Esophagus (tissue), 2 donors: ENCODE results near the gene ARL2BP. TPM values are rescaled to one million over a fixed set of nuclear protein-coding genes. Genes with fewer than 3 reads are reported as not detected.
"Not testable (repeated sequence)": the region's sequence is repeated elsewhere in the genome, so short reads cannot be mapped to it uniquely, and the experiment has no call there.

Source experiments
- H3K27ac ChIP-seq, 2 donors: one replicate each; pipeline ENCODE4 v1.5.1; 2013; ENCODE audit warnings: low read depth in 2 of 2, mild to moderate bottlenecking in 2 of 2, inconsistent platforms in 1 of 2, low read length in 1 of 2, moderate library complexity in 1 of 2
- H3K27me3 ChIP-seq, 2 donors: one replicate each; pipeline ENCODE4 v1.6.1; 2013; ENCODE audit warnings: low read length in 2 of 2, control low read depth in 1 of 2, mild to moderate bottlenecking in 1 of 2; ENCODE audit not compliant: insufficient read depth in 2 of 2, control insufficient read depth in 1 of 2
- H3K36me3 ChIP-seq, 2 donors: one replicate each; pipeline ENCODE4 v1.6.1; 2013; ENCODE audit warnings: low read length in 1 of 2; ENCODE audit not compliant: control insufficient read depth in 2 of 2, insufficient read depth in 2 of 2
- H3K4me1 ChIP-seq, 2 donors: one replicate each; pipeline ENCODE4 v1.6.1; 2013; ENCODE audit warnings: low read length in 1 of 2; ENCODE audit not compliant: control insufficient read depth in 2 of 2, insufficient read depth in 2 of 2
- H3K4me3 ChIP-seq, 2 donors: one replicate each; pipeline ENCODE4 v1.5.1; 2013; ENCODE audit warnings: low read length in 2 of 2, mild to moderate bottlenecking in 2 of 2, low read depth in 1 of 2, moderate library complexity in 1 of 2
- H3K9me3 ChIP-seq, 2 donors: one replicate each; pipeline ENCODE4 v1.6.1; 2013; ENCODE audit warnings: mild to moderate bottlenecking in 2 of 2, low read depth in 1 of 2, low read length in 1 of 2, moderate library complexity in 1 of 2; ENCODE audit not compliant: control insufficient read depth in 2 of 2, insufficient read depth in 1 of 2
- WGBS, 2 donors: extraction: QIAGEN DNeasy Blood & Tissue Kit; methylation state at CpG; one replicate each; pipeline ENCODE4 v1.1.7; 2013; 5-methylcytosine and 5-hydroxymethylcytosine counted together
- polyA plus RNA-seq, 2 donors: library from polyadenylated mRNA; stranded (reverse); fragments of 200-250 nt; gene quantifications; one replicate each; pipeline ENCODE4 v1.2.3, GENCODE V29; 2013
- donor health status: healthy with polysubstance abuse.
- donor health status: Bipolar disorder and iron deficiency.

The ARL2BP gene
- polyA plus RNA-seq, result 10 to 100 TPM; 20.8 to 30.1 TPM

DNA sequence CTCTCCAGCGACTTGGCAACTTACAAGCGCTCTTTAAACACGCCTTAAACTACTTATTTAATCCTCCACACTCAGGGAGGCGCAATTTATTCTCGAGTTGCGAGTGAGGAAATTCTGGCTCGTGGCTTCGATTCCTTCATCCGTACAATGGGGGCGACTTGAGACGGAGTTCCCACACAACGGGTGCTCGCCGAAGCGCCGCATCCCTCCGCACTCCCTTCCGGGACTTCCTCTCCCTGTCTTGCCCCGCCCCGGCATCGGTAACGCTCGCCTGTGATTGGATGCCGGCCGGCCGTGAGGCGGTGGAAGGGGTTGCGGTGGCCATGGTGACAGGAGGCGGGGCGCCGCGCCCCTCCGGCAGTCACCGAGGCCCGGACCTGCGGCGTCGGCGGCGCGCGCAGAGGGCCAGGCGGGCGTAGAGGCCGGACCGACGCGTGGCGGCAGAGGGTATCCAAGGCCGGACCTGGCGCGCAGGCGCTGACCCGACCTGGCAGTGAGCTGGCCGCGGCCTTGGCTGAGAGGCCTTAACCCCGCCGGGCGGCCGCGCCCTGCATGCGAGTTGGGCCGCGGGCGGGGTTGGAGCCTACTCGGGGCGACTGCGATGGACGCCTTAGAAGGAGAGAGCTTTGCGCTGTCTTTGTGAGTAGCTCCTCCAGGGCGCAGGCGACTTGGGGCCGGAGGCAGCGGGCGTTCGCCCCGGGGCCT is at the start of gene ARL2BP:
Gene ARL2BP, plus strand, starts transcription at position 493 of the 705 bp plus-strand sequence. Its CDS starts 109 bp downstream, at position 602.
- Histone ChIP-seq H3K4me1 (no peaks in the 10 kb centered on the region), H3K4me3 (peak within 1 kb of the TSS; percentile 62 to 70), H3K27ac (peak within 1 kb of the TSS; percentile 95), H3K27me3 (no peaks in the 10 kb centered on the region), H3K36me3 (peaks cover 2 to 9% of the 10 kb centered on the region in 2 donors), H3K9me3 (no peaks in the 10 kb centered on the region)
- 0 to 1% methylated on average over 75 to 77 of the region's 77 CpGs for WGBS, 2 donors

DNA sequence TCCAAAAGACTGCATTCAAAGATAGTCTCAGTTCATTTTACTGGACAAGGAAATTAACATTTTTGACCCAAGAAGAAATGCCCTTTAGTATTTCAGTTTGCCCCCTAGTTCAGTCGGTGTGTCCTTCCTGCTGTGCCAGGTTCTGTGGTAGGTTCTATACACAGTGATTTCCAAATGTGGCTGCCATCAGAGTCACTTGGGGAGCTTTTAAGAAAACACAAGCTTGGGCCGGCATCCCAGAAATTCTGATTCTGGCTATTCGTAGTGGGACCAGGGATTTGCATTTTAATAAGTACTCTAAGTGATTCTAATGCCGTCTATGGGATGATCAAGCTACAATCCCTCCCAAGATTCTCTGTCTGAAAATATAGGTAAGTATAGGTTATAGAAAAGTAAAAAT is 48.8 kb upstream of the ARL2BP start:
- no peaks in the 10 kb centered on the region for H3K4me1 ChIP-seq
- 71 to 77% methylated on average over 4 of the region's 4 CpGs for WGBS, 2 donors
- H3K27ac ChIP-seq, result peak overlapping the region in 1 of 2 donors; percentile 1
- no peaks in the 10 kb centered on the region for H3K36me3 ChIP-seq
- H3K27me3 ChIP-seq, result no peaks in the 10 kb centered on the region
- no peaks in the 10 kb centered on the region for H3K9me3 ChIP-seq
- H3K4me3 ChIP-seq, result no peak overlapping the region

DNA sequence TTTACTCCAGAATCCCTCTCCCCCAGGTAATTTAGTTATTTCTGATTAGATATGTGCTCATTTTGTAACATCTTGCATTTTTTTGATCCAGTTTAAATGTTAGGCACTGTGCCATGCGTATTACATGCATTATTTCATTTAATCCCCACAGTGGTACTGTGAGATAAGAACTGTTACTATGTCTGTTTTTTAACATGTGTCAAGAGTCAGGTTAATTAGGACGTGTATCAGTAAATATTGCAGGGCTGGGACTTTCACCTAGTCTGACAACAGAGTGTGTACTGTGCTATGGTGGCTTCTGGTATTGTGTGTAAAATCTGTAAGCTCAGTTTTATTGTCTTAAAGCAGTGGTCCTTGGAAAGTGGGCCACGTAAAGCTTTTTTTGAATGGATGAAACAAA is 48.3 kb upstream of the ARL2BP start:
- WGBS, 2 donors, result 68 to 75% methylated on average over 3 of the region's 3 CpGs
- Histone ChIP-seq H3K4me1 (no peaks in the 10 kb centered on the region), H3K4me3 (no peak overlapping the region), H3K27me3 (no peaks in the 10 kb centered on the region), H3K9me3 (no peaks in the 10 kb centered on the region), H3K36me3 (no peaks in the 10 kb centered on the region), H3K27ac (no peak overlapping the region)

DNA sequence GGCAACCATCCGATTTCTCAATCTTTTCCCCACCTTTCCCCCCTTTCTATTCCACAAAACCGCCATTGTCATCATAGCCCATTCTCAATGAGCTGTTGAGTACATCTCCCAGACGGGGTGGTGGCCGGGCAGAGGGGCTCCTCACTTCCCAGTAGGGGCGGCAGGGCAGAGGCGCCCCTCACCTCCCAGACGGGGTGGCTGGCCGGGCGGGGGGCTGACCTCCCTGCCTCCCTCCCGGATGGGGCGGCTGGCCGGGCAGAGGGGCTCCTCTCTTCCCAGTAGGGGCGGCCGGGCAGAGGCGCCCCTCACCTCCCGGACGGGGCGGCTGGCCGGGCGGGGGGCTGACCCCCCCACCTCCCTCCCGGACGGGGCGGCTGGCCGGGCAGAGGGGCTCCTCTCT is 44.7 kb upstream of the ARL2BP start:
- H3K9me3 ChIP-seq, H3K27me3 ChIP-seq, H3K36me3 ChIP-seq, H3K4me1 ChIP-seq, H3K4me3 ChIP-seq, H3K27ac ChIP-seq: not testable (repeated sequence)
- 97 to 99% methylated on average over 8 to 14 of the region's 24 CpGs for WGBS, 2 donors

DNA sequence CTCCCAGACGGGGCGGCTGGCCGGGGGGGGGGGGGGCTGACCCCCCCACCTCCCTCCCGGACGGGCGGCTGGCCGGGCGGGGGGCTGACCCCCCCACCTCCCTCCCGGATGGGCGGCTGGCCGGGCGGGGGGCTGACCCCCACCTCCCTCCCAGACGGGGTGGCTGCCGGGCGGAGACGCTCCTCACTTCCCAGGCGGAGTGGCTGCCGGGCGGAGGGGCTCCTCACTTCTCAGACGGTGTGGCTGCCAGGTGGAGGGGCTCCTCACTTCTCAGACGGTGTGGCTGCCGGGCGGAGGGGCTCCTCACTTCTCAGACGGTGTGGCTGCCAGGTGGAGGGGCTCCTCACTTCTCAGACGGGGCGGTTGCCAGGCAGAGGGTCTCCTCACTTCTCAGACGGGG is 44.1 kb upstream of the ARL2BP start:
- not testable (repeated sequence) for H3K27me3 ChIP-seq, H3K9me3 ChIP-seq, H3K27ac ChIP-seq, H3K36me3 ChIP-seq, H3K4me3 ChIP-seq, H3K4me1 ChIP-seq
- WGBS, 2 donors, result 86 to 90% methylated on average over 15 to 24 of the region's 27 CpGs

DNA sequence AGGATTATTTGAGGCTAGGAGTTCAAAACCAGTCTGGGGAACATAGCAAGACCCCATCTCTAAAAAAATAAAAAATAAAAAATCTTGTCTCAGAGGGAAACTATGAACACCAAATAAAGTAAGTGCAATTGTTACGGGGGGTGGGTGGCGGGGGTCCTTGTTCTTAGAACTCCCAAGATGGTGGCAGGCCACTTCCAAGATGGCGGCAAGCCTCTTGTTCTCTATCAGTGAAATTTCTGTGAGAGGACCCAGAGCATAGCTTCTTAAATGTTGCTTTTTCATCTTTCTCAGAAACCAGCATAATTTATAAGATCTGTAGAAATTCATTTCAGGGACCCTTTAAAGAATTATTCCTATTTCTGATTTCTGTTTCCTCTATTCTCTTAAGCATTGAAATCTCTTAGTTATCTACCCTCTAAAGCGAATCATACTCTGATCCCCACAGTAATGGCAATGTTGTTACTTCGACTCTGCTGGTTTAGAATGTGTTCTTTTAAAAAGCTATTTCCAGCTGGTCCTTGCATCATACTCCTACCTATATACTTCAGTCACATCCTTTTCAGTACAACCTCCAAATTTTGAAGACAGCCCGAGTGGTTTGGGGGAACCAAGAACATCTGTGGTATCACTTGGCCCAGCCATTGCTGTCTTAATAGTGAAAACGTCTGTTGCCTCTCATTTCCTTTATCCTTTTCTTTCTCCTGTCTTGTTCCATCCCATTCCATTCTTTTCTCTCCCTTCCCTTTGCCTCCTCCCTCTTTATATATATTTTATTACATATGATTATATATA is 42.8 kb upstream of the ARL2BP start:
- 88 to 90% methylated on average over 7 of the region's 7 CpGs for WGBS, 2 donors
- H3K27me3 ChIP-seq, result no peaks in the 10 kb centered on the region
- H3K36me3 ChIP-seq, result peaks cover 0 to 3% of the 10 kb centered on the region in 2 donors
- H3K4me3 ChIP-seq, result no peak overlapping the region
- no peak overlapping the region for H3K27ac ChIP-seq
- no peaks in the 10 kb centered on the region for H3K4me1 ChIP-seq
- H3K9me3 ChIP-seq, result no peaks in the 10 kb centered on the region

DNA sequence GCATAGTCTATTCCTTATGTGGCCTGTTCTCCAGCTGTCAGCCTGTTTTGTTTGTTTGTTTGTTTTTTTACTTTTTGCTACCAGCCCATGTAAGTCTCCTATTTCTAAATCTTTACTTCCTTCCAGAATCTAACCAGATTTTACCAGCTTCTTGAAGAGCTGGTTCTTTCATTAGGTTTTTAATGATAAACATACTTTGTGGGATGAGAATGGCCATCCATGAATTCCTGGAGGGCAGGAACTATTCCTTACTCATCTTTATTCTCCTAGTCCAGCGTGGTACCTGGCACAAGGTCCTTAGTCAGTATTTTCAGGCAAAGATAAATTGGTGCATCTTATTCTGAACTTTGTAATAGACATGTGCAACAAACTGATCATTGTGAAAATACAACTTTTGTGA is 41.6 kb upstream of the ARL2BP start:
- WGBS, 2 donors, result 59 to 74% methylated on average over 1 of the region's 1 CpG
- Histone ChIP-seq H3K4me3 (no peak overlapping the region), H3K27me3 (no peaks in the 10 kb centered on the region)

DNA sequence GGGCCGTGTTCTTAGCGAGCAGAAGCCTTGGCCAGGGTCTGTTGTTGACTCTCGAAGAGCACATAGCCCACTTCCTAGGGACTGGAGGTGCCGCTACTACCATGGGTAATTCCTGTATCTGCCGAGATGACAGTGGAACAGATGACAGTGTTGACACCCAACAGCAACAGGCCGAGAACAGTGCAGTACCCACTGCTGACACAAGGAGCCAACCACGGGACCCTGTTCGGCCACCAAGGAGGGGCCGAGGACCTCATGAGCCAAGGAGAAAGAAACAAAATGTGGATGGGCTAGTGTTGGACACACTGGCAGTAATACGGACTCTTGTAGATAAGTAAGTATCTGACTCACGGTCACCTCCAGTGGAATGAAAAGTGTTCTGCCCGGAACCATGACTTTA is 40.4 kb upstream of the ARL2BP start:
- Histone ChIP-seq H3K27me3 (no peaks in the 10 kb centered on the region), H3K9me3 (no peaks in the 10 kb centered on the region), H3K27ac (no peak overlapping the region), H3K4me3 (no peak overlapping the region), H3K36me3 (peaks cover 0 to 10% of the 10 kb centered on the region in 2 donors), H3K4me1 (no peaks in the 10 kb centered on the region)
- WGBS, 2 donors, result 91 to 92% methylated on average over 12 of the region's 12 CpGs

More for the DNA sequence above, 41.6 kb upstream of the ARL2BP start:
- Histone ChIP-seq H3K27ac (no peak overlapping the region), H3K36me3 (peaks cover 0 to 6% of the 10 kb centered on the region in 2 donors), H3K9me3 (no peaks in the 10 kb centered on the region), H3K4me1 (no peaks in the 10 kb centered on the region)

DNA sequence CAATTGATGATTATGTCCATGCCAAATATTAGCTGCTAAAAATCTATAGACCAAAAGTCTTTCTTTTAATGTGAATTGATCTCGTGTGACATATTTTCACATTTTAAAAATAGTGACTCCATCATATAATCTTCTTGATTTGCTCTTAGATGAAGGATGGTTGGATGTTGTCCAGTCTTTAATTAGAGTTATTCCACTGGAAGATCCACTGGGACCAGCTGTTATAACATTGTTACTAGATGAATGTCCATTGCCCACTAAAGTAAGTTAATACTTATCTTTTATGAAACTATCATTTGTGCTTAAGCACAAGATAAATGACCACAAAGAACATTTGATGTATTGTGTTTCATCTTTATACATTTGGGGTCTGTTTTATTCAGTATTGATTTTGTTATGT is 36.1 kb upstream of the ARL2BP start:
- Histone ChIP-seq H3K4me1 (no peaks in the 10 kb centered on the region), H3K27me3 (no peaks in the 10 kb centered on the region), H3K27ac (no peak overlapping the region), H3K9me3 (no peaks in the 10 kb centered on the region), H3K4me3 (no peak overlapping the region), H3K36me3 (peaks cover 0 to 10% of the 10 kb centered on the region in 2 donors)
- 94 to 98% methylated on average over 1 of the region's 1 CpG for WGBS, 2 donors
